NCI-H446 treated with DMSO at 0.1 percent for 48 hours (cell line): ENCODE data around the gene PRDM8.
"Not testable (repeated sequence)": the region's sequence is repeated elsewhere in the genome, so short reads cannot be mapped to it uniquely, and the experiment has no call there.

Source experiments
- DNase-seq: peaks from one replicate; lab custom pipeline; 2025; lab: John Stamatoyannopoulos, UW

PRDM8 gene

DNA sequence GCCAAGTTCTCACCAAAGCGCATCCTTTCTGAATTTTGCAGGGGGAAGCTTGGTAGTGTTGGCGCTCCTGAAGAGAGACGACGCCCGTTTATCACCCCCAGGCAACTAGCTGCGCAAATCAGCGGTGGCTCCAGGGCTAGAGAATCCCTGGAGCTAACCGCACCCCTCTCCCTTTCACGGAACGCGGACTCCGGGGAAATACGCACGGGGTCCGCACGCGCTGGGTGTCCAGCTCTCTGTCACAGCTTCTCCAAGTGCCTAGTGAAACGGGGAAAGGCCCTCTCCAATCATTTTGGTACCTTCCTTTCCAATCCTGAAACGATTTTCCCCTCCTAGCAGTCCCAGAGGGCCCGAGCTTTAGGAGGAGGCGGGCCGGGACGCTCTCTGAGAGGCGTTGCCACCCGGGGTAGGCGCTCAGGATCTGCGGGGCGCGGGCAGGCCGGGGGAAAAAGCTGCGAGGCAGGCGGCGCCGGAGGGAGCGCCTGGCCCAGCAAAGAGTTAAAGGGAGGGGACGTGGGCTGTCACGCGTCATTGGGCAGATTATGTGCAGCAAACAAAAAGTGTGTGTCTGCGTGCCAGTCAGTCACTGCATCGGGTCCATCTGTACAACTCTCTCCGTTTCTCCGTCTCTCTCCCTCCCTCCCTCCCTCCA, at the start of gene PRDM8:
TSS of gene PRDM8 (plus strand) at position 582 of the 652 bp plus-strand sequence. CDS start 2,578 bp downstream, outside the sequence.
- DNase-seq: peak; percentile 84

DNA sequence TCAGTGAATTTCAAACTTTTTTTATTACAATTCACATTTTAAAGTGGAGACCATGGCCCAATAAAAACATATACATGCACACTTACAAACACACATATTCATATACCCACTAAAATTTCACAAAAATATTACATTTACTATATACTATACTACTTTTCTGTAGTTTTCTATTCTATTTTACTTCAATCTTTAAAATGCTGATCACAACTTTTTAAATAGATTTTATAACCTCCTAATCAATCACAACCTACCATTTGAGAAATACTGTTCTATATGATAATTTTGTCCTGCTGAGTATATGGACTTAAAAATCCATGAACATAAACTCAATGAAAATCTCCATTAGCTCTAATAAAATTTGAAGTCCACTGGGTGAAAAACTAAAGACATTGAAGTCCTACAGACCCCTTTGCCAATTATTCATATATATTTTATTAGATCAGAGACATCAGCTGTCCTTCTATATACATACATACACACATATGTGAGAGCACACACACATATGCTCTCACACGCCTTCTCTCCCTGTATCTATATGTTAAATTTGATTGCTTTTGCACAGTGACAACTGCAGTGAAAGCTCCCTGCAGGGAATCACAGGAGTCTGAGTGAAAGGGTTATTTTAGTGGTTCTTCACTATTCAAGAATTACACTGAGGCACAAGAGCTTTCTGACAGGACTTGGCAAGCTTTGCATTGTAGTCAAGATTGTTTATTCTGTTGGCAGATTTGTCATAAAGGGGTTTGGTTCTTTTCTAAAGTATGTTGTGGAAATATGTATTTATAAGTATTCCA, 46.7 kb upstream of the PRDM8 start:
- DNase-seq: no peak

DNA sequence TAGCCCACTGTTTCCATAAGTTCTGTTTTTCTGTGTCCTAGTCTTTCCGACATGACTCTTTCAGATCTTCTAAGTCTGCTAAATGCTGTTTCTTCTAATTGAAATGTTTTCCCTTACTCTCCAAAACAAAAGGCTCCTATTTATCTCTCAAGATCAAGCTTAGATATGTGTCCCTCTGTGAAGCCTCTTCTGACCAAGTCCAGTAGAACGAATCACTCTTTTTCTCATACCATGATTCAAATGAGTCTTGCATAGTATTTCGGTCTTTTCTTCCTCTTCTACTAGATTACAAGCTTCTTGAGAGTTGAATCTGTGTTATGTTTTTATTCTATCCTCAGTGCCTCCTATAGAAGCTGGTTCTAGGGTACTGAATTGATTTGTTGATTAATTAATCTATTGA, 45.3 kb upstream of the PRDM8 start:
- DNase-seq: no peak

DNA sequence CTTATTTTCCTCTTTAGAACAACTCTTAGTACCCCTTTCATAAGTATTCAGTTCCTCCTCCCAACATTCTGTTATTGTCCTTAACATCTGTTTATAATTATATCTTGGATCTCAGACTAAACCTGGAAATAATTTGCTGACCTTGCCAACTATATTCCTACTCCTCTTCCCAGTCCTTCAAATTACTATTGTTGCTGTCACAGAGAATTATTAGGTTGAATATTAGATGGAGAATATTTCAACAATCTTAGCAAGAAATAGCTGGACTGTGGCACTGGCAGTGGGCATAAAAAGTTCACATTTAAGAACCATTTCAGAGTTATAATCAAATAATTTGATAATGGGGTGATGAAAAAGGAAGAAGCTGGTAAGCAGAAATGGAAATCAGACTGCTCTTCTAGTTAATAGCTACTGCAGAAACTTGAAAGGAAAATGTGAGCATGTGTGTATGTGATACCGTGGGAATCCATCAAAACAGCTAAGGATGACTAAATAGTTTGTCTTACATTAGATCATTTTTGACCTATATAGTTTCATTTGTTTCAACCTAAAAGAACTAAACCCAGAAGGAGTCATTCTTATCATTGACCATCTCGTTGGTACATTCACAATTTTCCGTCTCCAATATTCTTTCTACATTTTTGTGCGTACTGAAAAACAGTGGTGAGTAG, 43.3 kb upstream of the PRDM8 start:
- peak; percentile 38 for DNase-seq

DNA sequence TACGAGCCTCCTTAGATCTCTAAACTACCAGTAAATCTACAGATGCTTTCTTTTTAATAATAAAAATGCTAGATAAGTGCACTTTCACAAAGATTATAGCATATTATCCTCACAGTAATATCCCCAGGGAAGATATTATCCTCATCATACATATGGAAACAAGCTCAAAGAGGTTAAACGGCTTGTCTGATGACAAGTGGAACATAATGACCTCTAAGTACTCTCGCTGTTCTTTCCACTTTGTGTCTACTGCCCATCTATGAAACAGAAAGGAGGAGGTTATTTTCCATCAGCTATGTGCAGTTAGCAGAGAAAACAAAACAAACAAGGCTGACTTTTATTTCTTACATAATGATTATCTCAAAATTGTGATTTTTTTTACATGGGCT, 42.8 kb upstream of the PRDM8 start:
- no peak for DNase-seq

DNA sequence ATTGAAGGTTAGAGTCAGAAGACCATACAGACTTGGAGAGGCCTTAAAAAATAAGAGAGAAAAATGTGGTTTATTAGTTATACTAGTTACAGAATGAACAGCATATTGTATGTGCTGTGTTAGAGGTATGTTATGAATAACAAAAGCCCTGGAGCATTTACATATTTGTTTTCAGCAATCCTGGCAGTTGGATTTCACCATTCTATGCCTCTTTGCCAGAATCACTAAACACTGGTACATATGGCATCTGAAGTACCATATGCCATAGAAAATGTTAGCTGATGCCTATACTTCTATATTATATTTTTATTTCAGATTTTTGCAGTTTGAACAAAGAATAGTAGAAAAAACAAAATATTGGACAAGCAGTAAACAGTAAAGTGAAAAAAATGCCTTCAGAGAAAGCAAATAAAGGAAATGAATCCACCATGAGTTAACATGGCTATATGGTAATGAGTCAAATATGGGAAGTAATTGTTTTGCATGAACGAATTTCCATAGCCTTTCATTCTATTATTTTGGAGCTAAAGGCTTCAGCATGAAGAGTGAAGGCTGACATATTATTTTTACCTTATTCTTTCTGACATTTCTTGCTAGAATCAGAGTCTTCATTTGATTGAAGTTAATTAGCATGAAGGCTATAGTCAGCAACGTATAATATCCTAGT, 41.9 kb upstream of the PRDM8 start:
- DNase-seq: peak; percentile 70

DNA sequence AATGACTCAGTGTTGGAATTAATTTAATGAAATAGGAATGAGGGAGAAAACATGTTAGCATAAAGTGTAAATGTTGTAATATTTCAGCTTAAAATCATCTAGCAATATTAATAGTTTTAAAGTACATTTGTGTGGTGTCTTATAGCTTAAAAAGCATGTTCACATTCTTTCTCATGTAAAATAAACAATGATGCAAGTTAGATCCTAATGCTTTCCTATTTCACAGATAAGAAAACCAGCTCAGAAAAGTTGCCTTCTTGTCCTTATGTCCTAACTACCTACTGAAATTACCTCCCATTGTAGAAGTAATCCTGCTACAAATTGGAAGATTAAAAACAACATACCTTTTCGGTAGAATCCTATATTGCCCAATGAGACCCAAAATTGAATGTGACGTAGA, 40.9 kb upstream of the PRDM8 start:
- no peak for DNase-seq

DNA sequence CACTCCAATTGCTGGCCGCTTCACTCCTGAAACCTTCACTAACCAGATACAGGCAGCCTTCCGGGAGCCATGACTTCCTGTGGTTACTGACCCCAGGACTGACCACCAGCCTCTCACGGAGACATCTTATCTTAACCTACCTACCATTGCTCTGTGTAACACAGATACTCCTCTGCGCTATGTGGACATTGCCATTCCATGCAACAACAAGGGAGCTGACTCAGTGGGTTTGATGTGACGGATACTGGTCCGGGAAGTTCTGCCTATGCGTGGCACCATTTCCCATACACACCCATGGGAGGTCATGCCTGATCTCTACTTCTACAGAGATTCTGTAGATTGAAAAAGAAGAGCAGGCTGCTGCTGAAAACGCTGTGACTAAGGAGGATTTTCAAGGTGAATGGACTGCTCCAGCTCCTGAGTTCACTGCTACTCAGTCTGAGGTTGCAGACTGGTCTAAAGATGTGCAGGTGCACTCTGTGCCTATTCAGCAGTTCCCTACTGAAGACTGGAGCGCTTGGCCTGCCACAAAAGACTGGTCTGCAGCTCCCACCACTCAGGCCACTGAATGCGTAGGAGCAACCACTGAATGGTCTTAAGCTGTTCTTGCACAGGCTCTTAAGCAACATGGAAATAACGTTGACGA, 35.8 kb upstream of the PRDM8 start:
- DNase-seq: no peak

DNA sequence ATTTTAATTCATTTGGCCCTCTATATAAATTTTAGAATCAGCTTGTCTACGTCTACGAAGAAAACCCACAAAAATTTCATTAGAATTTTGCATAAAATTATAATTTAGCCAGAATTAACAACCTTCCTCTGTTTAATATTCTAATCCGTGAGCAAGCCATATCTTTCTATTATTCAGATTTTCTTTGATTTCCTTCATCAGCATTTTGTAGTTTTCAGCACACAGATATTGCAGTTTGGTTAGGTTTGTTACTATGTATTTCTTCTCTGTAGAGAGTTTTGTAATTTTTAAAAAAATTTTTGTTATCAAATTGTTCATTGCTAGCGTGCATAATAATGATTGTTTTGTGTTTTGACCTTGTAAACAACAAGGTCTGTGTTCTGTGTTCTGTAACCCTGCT, 34.9 kb upstream of the PRDM8 start:
- DNase-seq: no peak

DNA sequence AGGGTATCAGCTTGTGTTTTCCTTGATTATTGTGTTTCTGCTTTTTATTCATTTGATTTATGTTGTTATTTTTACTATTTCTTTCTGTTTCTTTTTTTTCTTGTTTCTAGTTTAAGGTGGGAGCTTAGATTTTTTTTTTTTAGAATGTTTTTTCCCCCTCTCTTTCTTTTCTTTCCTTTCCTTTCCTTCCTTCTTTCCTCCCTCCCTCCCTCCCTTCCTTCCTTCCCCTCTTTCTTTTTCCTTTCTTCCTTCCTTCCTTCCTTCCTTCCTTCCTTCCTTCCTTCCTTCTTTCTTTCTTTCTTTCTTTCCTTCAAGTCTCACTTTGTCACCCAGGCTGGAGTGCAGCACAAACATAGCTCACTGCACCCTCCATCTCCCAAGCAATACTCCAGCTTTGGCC, 31.4 kb upstream of the PRDM8 start:
- no peak for DNase-seq

DNA sequence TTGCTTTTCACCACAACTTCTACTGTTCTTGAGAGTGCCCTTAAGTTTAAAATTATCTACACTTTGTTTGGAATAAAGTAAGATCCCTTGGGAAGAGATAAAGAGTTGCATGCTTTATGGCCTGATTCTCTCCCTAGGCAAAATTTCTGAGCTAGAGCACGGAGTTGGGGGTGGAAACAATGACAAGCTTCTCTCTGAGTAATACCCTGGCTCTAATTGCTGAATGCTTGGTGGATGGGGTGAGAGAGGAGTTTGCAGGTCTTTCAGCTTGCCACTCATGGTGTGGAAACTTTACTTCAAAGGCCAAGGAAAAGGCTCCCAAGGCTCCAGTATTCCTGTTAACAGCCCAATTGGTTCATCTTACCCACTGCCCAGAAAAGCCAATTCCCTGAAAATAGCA, 26.1 kb upstream of the PRDM8 start:
- DNase-seq: no peak

DNA sequence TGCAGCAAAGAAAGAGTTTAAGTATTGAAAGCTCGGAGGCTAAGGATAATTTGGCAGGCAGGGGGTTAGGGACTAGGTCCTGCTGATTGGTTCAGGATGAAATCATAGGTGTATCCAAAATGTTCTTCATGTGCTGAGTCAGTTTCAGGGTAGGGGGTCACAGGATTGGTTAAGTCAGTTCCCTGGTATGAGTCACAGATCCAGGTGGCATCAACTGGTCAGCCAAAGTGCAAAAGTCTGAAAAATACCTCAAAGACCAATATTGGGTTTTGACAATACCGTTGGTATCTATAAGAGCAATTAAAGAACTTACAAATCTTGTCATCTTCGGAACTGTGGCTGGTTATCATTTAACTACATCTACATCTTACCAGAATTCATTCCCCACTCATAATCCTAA, 25.6 kb upstream of the PRDM8 start:
- DNase-seq: no peak

DNA sequence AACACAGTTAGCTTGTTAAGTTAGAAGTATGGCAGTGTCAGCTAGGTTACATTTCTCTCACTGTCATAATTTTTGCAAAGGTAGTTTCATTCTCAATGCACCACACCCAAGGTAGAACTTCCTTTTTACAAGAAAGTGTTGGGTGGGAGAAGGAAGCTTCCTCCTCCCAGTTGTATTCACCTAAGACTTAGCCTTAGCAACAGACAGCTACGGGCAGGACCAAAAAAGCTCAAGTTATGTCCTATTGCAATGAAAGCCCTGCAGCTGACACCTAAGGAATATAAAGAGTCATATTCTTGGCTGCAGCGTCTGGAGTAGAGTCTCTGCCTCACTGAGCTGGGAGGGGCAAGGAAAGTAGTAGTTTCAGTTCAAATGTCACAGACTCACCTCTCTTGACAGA, 25.1 kb upstream of the PRDM8 start:
- DNase-seq: no peak

DNA sequence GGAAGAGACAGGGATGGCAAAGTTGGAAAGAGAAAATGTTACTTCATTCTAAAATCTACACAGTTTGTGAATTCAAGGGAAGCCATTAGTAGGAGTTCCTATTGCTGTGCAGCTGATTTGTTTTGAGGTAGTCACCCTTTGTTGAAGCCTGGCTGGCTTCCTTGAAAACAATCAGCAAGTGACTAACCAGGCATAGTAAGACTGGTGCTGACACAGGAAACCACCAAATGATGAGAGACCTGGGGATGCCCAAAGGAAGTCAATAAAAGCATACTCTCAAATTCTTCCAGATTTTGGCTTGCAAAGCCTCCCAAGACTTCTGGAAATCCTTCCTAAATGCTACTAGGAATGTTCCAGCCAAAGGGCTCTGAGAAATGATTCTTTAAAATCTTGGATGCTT, 23.9 kb upstream of the PRDM8 start:
- no peak for DNase-seq

DNA sequence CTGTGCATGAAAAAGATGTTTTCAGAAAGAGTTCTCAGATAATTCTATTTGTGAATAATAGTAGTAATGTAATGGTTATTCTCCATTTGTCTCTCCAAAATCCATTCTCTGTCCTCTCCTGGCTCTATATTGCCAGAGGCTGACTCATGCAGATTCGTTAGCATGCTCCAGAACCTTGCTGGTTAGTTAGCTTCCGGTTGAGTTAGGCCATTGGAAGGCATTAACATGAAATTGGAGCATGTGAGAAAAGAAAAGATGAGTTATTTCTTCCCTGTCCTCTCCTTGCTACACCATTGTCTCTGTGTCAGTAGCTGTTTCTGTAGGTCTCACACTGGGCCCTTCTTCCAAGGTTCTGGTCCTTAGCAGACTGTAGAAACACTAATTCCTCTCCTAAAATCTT, 23.5 kb upstream of the PRDM8 start:
- no peak for DNase-seq

DNA sequence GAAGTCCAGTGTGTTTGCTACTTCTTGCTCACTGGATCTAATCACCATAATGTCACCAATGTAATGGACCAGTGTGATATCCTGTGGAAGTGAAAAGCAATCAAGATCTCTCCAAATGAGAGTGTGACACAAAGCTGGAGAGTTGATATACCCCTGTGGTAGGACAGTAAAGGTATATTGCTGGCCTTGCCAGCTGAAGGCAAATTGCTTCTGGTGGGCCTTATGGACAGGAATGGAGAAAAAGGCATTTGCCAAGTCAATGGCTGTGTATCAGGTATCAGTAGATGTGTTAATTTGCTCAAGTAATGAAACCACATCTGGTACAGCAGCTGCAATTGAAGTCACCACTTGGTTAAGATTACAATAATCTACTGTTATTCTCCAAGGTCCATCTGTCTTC, 19.5 kb upstream of the PRDM8 start:
- DNase-seq: not testable (repeated sequence)

DNA sequence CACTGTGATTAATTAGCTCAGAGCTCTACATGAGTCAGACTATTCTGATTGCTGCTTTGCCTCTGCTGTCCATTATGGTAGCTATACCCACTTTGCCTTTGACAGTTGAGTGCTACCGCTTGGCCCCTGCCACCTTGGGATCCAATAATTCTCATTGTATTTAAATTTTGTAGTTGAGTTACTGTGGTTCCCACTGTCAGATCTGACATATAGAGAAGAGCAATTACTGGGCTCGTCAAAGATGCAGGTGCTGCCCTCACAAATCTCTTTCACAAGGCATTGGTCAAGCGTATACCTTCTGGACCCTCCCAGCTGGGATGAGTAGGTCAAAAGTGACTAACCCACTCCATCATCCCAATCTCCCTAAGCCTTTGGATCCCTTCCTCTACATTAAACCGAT, 18.3 kb upstream of the PRDM8 start:
- DNase-seq: no peak

DNA sequence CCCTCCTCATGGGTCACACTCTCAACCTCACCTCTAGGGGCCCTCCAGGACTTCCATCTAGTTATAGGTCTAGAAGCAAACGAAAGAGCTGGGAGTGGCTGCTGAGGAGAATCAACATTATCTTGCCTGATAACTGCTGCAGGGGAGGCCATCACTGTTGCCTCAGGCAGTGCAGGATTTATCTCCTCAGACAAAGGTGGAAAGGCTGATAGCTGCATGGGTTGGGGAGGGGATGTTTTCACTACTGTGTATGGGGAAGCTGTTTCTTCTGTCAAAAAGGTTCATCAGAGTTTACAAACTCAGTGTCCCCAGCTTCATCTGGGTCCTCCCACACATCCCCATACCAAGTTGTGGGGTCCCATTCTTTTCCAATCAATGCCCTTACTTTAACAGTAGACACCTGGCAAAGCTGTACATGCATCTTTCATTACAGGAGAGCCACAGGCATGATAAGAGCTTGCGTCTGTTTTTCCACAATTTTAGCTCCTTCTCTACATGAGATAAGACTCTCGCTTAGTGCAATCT, 17.6 kb upstream of the PRDM8 start:
- DNase-seq: no peak

DNA sequence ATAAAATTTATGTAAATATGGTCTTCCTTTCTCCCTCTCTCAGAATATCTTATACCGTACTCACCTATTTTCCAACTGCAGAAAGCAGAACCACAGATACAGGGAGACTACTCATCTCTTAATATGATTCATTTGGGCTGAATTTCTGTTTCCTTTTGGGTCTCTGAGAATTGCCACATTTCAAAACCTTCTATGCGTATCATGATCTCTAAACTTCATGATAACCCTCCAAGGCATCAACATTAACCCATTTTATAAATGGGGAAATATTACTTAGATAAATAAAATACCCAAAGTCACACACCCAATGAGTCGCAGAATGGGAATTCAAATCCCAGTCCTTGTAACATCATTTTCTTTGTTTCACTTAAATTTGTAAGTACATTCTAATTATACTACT, 16.6 kb upstream of the PRDM8 start:
- DNase-seq: no peak

DNA sequence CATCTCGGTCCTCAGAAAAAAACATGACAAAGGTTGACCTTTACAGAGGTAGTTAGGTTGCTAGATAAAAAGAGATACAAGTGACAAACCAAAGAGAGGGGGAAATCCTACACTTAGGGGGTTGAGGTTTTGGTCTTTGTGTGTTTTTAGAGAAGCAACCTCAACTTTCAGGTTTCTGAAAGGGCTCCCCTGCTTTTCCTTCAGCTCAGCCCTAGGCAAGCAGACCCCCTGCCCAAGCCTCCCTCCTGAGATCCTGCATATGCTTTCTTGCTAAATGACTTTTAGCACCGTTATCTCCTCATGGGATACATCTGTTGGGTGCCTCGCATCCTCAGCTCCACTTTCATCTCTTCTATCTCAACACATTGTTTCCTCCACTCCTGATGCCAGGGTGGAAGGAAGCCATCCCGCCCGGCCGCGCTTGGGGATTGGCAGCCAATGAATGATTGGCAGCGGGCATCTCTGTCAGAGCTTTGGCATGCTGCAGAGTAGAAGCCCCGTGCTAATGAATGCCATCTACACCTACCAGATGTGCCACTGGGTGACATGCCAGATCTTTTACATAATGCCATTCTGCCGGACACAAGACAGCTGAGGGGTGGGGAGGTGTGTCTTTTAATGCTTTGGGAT, 15.0 kb upstream of the PRDM8 start:
- DNase-seq: peak; percentile 82

DNA sequence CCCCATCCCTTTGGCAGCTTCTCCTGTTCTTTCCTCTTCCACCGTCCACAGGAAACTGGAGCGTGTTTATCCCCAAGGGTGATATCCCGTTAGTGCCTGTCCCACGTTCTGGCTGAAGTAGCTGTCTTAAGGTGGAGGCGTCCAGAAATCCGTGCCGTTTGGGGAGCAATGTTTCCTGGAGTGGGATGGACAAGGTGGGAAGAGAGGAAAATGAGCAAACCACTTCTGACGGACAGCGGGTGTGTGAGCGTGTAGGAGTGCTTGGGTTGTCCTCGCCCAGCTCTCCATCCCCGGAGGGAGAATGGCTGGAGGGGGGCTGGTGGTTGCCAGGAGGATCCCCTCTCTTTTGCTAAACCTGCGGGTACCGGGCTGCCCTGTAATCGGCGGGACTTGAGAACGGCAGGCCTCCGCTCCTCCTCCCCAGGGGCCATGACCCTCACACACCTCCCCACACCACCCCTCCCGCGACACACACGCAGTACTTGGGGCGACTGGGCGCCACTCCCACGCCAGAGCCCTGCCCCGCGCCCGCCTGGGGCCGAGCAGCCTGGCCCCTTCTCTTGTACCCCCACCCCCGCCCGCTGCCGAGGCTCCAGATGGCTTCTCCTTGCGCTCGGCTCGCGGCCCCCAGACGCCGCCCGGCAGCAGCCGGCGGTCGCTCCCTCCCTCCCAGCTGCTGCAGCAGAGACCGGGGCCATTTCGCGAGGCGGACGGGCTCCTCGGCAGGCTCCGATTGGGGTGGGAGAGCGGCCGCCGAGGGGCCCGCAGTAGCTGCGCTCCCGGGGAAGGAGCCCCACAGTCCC, 13.9 kb upstream of the PRDM8 start:
- DNase-seq: no peak
